NCI-H1436 treated with DMSO at 0.1 percent for 48 hours (cell line): Measurements from ENCODE around the gene CDK11A.
"Not testable (repeated sequence)": the region's sequence is repeated elsewhere in the genome, so short reads cannot be mapped to it uniquely, and the experiment has no call there.

Source experiments
- DNase-seq: peaks from one replicate; lab custom pipeline; 2025; lab: John Stamatoyannopoulos, UW

Gene CDK11A

DNA sequence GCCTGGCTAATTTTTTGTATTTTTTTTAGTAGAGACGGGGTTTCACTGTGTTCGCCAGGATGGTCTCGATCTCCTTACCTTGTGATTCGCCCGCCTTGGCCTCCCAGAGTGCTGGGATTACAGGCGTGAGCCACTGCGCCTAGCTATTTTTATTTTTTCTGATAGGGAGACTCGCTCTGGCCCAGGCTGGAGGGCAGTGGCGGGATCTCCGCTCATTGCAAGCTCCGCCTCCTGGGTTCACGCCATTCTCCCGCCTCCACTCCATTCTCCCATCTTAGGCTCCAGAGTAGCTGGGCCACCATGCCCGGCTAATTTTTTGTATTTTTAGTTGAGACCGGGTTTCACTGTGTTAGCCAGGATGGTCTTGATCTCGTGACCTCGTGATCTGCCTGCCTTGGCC is 1.9 kb upstream of the CDK11A start:
- not testable (repeated sequence) for DNase-seq

DNA sequence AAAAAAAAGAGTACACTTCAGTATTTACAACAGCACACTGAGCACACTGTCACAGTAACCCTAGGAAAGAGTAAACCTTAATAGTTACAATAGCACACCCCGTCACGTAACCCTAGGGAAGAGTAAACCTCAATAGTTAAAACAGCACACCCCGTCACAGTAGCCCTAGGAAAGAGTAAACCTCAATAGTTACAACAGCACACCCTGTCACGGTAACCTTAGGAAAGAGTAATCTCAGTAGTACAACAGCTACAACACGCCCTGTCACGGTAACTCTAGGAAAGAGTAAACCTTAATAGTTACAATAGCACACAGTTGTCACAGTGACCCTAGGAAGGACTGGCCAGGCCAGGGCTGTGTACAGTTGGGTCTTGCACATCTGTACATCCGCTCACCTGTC is 3.0 kb downstream of the CDK11A start:
- no peak for DNase-seq

DNA sequence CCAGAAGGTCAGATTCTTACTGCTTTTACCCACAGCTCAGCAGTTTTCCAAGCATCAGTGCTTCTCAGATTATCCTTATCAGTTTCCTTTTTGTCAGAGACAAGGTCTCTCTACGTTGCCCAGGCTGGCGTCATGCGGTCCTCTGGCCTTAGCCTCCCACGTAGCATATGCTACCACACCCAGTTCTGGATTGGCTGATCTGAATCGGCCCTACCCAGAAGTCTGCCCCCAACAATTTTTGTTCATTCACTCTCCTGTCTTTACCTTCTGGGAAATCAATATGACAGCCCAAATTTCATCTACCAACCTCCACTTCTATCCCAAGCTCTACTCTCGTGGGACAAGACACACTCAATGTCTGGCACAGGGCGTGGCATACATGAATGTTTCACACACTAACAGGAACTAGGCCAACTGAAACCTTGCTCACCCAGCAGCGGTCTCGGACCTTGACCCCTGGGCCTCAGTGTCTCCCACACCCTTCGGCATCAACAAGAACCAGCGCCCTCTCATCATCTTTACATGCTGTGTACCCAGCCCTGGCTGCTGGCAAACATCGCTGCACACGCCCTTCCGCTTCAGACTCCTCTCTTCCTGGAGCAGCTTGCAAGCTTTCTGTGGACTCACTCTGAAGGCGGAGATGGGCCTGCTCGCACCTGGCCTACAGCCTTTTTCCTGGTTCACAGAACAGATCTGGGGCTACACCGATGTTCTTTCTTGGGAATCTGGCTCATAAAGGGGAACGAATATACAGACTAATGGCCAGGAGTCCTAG is 8.9 kb downstream of the CDK11A start:
- DNase-seq = not testable (repeated sequence)

DNA sequence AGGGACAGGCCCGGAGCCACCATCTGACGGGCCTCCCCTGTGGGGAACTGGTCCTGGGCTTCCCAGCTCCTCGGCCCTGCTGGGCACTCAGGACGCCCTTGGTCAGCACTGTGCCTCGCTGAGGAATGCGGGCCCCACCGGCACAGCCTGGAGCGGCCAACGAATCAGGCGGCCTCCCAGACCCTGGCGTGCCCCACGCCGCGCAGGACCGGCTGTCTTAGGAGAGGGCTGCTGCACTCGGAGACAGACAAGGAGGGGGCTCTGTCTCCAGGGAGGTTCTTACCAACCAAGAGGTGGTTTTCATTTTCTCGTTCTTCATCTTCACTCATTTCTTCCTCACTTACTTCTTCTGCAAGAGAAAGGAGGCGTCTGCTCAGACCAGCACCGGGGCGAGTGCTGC is 16.3 kb downstream of the CDK11A start:
- not testable (repeated sequence) for DNase-seq

DNA sequence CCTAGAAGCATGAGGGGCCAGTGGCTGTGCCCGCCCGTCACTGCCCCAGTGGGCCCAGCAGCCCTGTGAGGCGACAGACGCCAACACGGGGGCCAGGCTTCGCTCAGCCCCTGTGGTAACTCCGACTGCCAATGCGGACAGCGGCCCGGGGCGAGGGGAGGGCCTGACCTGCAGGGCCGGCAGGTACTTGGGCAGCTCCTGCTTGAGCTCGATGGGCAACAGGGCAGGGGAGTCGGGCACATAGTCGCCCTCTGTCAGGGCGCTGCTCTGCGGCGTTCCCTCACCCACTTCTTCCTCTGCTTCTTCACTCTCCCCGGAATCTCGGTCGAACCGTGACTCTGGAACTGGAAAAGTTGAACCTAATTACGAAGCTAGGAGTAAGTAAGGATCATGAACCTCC is 16.9 kb downstream of the CDK11A start:
- DNase-seq = not testable (repeated sequence)

DNA sequence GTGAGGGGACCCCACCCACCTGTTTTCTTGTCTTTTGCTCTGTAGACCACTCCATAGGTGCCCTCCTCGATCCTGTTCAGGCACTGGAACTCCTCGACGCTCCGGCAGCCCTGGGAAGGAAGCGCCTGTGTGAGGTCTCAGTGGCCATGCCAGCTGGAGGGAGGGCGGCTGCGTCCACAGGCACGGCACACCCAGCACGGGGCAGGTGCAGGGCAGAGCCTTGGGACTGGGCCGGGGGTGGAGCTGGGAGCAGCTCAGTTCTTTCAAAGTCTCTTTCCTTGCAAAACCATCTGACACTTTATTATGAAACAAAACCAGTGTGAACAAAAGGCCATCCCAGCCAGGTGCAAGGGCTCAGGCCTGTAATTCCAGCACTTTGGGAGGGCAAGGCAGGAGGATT is 18.5 kb downstream of the CDK11A start:
- not testable (repeated sequence) for DNase-seq

DNA sequence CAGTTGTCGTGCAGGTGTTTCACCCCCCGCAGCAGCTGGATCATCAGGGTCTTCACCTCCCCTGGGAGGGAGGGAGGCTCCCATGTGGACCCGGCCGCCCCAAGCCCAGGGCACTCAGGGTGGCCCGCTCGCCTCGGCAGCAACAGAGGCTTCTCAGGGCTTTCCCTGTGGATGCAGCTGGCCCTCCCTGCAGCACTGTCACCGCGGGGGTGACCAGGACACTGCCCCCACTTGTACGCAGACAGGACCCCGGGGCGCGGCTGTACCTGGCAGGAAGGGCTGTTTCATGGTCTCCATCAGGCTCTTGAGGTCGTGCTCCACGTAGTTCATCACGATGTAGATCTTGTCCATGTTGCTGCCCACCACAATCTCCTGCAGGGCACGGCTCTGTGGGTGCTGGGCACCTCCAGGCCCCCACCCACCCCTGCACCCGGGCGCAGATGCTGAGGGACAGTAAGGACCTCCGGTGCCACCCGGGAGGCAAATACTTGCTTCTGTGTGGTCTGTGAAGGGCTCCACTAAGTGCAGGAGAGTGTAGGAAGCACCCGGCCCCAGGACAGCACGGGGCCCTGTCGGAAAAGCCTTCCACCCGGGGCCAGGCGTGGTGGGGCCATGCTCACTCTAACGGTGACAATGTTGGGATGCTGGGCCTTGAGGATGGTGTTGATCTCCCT is 19.7 kb downstream of the CDK11A start:
- not testable (repeated sequence) for DNase-seq

DNA sequence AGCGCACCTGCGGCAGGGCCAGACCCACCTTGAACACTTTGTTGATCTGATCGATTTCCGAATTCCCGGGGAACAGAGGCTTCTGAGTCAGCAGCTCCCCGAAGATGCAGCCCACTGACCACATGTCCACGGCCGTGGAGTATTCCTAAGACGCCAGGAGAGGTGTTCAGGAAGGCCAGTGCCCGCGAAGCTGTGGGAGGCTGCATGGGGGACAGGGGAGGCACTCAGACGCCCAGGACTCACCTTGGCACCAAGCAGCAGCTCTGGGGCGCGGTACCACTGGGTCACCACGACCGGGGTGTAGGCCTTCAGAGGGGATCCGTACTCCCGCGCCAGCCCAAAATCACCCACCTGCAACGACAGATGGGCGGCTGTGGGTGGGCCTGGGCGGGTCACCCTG is 20.4 kb downstream of the CDK11A start:
- DNase-seq = no peak

DNA sequence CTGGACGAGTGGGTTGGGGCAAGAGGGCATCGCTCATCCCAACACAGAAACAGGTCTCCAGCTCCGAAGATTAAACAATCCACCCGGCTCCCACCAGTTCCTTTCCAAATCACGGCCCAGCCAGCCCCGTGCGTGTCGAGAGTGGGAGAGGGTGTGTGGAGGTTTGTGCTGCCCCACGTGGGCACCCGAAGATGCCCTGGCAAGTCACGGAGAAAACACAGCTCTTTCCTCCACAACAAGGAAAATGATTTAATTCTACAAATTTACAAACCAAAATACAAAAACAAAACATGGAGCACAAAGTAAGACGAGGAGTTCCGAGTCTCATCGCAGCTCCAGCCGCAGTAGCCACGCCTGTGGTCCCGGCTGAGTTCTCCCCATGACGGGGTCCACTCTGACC is 21.7 kb downstream of the CDK11A start:
- not testable (repeated sequence) for DNase-seq

DNA sequence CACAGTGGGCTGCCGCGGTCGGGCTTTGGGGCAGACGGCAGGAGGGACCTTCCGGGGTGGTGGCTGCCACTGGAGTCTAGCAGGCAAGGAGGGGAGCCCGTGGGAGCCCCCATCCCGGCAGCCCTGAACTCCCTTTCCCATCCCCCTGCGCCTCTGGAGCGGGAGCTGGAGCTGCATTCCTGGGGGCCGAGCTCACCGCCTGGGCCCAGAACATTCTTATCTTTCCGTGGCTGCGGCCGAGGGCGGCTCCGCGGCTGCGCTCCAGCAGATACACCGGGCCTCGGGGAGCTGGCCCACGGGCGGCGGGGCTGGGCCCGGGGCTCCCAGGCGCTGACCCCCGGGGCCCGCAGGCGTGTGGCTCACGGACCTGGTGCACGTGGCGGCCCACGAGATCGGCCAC is 23.6 kb downstream of the CDK11A start:
- DNase-seq = not testable (repeated sequence)

DNA sequence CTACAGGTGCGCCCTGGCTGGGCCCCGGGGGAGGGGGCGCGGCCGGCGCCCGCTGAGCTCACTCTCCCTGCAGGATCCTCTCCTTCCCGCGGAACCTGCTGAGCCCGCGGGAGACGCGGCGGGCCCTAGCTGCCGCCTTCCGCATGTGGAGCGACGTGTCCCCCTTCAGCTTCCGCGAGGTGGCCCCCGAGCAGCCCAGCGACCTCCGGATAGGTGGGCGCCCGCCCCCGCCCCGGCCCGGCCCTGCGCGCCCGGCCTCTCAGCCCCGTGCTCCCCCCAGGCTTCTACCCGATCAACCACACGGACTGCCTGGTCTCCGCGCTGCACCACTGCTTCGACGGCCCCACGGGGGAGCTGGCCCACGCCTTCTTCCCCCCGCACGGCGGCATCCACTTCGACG is 24.1 kb downstream of the CDK11A start:
- DNase-seq = not testable (repeated sequence)

DNA sequence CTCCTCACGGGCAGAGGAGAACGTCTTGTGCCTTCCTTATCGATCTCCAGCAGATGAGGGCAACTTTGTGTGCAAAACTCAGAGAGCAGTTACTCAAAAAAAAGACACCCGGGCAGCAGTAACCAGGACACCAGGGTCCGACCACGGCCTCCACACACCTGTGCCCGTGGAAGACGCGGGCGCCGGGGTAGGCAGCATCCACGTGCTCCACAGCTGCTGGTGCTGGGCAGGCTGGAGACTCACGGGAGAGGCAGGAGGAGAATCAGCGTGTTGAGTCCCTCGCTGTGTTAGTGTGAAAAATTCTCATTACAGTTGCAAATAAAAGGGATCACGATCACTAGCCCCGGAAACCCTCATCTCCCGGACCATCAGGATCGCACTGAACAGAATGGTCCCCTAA is 25.1 kb downstream of the CDK11A start:
- not testable (repeated sequence) for DNase-seq

DNA sequence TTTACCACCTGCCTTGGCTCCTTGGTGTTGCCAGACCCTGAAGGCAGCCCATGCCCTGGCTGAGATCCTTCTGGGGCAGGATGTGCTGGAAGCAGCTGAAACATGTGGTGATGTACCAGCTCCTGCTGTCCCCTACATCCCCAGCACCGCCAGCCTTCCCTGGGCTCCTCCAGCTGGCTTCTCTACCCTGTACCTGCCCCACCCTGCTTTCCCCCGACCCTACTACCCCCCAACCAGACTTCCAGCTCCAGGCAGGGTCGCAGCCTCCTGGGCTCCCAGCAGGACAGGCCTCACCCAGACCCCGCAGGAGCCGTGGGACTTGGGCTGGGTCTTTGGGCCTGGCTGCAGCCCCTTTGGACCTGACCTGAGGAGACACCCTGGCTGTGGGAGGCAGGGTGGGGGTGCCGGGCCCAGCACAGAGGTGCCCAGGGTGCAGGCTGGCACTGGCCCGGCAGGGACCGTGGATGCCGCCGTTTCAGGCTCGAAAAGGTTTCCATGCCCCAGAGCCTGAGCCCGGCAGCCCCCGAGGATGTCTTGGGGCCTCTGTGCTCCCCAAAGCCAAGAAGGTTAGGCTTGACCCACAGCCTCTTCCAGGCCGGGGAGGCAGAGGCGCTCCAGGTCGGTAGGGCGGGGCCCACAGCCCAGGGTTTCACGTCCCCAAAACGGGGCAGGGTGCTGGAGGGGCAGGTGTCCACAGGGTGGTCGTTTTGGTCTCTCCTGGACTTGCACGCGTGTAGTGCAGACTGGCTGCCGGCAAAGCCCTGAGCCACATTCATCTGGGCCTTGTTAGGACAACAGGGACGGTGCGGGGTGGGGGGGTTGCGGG is 26.6 kb downstream of the CDK11A start:
- DNase-seq = not testable (repeated sequence)

DNA sequence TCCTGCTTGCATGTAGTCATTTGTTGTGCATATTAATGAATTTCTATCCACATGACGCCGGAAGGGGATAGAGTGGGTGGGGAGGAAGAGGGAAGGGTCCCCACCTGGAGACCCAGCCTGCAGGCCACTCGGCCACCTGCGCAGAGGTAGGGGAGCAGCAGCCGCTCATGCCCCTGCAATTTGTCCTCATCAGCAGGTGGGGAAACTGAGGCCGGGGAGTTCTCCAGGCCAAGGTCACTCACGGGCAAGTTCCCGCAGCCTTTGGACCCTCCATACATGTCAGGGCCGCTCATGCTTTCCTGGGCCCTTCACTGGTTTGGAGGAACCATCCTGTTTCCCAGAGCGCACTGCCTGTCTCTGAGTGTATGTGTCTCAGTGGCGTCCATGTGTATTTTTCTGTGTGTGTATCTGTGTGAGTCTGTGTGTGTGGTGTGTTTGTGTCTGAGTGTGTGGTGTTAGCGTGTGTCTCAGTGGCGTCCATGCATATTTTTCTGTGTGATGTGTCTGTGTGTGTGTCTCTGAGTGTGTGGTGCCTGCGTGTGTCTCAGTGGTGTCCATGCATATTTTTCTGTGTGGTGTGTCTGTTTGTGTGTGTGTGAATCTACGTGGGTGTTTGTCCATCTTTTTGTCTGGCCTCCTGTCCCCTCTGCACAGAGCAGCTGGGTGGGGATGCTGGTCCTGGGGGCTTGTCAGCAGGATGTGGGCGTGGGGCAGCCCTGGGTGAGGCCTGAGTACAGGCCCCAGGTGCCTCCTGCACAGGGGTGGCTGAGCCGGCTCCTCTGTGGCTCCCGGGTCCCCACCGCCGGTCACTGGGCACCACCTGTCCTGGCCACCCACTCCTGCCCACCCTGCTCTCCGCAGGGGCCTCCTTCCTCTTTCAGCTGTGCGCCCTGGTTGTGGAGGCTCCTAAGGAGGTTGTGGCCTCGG is 27.5 kb downstream of the CDK11A start:
- DNase-seq = not testable (repeated sequence)

DNA sequence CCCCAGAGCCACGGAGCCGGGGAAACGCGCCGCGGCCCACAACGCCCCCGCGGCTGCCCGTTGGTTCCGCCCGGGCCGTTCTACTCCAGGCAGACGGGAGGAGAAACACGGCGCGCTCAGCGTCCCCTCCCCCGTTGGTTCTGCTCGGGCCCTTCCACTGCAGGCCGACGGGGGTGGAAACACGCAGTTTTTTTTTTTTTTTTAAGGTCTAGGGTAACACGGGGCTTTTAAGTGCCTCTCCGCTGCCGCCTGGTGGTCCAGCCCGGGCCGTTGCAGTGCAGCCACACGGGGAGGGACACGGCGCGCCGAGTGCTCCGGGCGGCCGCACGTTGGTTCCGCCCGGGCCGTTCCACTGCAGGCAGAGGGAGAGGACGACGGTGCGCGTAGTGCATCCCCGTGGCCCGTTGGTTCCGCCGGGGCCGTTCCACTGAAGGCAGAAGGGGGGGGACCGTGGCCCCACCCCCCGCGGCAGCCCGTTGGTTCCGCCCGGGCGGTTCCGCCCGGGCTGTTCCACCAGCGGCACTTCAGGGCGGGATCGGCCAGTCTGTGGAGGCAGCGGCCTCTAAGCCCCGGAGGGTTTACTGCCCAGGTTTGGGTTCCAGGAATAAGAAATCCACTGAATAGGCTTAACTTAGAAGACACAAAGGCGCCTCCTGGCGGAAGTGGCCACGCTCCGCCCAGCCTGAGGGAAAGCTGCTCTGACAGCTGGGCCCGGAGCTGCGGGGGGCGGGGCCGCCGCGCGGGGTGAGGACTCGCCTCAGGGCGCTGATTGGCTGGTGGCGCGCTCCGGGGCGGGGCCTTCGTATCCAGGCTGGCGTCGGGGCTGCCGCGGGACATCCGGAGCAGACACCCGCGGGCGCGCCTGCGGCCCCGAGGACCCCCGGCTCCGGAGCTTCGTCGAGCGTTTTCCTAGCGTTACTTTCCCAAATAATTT is 31.2 kb downstream of the CDK11A start, which contains the start of gene SLC35E2B:
Gene SLC35E2B, minus strand, starts transcription at position 82 of the 934 bp plus-strand sequence. CDS start 16,096 bp downstream, outside the sequence.
- DNase-seq = peak; percentile 52

DNA sequence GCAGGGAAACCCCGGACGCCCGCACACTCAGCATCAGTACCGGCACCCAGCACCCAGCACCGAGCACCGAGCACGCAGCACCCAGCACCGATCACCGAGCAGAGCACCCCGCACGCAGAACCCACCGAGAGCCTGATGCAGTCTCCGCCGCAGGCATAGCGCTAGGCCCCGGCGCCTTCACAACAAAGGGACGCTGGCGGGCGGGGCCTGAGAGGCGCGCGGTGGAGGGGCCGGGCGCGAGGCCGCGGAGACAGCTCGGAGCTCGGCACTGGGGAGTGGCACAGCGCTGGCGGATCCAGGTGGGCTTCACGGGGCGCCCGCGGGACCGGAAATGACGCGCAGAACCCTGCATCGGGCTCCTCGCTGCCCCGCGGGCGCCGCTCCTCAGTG is 31.8 kb downstream of the CDK11A start:
- DNase-seq = not testable (repeated sequence)

DNA sequence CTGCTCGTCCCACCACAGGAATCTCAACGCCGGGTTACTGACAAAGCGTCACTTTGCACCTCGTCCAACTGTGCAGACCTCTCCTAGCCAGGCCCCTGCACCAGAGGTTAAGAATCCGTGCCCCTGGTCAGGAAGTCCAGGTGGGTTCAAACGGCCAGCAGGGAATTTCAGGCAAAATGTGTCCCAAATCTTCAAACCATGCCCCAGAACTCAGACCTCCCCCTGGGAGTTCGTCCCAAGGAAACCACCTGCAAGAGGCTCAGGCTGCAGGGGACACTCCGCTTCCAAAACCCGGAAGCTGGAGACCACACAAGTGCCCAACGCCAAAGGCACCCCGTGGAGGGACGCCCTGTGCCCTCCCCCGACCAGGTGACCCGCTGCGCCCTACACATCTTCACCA is 32.7 kb downstream of the CDK11A start:
- not testable (repeated sequence) for DNase-seq

DNA sequence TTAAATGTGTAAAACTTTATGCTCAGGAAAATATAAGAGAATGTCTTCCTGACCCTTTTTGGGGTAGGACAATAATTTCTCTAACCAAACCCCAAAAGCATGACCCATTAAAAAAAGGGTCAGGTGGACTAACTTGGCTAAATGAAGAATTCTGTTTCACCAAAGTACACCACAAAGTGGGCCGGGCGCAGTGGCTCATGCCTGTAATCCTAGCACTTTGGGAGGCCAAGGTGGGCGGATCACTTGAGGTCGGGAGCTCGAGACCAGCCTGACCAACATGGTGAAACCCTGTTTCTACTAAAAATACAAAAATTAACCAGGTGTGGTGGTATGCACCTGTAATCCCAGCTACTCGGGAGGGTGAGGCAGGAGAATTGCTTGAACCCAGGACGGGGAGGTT is 34.6 kb downstream of the CDK11A start:
- DNase-seq = not testable (repeated sequence)

DNA sequence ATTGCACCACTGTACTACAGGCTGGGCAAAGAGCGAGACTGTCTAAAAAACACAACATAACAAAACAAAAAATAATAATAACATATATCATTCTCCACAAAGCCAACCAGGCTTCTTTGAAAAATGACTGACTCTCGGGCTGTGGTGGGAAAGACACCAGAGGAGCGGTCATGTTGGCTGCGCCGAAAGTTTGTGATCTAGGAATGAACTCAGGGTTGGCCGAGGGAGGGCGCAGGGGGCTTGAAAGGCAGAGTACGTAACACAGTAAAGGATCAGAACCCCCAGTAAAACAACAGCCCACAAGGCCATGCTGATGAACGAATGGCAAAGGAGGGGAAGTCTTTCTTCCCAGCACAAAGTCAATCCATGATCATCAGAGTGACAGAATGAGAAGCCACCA is 36.3 kb downstream of the CDK11A start:
- no peak for DNase-seq

DNA sequence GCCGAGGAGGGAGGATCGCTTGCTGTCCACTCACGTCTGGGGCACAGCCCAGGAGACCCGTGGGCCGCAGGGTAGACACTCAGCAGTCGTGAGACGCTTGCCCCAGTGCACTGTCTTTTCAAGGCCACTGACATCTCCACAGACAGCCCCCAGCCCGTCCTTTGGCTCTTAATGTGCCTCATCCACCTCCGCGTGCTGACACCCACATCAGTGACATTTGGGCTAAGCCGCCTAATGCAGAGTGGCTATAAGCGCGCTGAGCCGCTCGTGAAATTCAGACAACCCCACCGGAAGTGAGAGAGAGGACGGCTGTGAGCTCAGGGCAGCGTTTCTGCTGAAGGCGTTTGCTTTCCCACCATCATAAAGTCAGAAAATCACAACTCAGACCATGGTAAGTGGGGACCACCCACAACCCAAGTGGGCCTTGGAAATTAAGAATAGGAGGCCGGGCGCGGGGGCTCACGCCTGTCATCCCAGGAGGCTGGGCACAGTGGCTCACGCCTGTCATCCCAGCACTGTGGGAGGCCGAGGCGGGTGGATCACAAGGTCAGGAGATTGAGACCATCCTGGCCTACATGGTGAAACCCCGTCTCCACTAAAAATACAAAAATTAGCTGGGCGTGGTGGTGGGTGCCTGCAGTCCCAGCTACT is 40.0 kb downstream of the CDK11A start:
- DNase-seq = no peak
